ENCODE results near the gene BBOF1. TPM values are rescaled to one million over a fixed set of nuclear protein-coding genes. Genes with fewer than 3 reads are reported as not detected.
A peak's percentile ranks its signal among the peaks of the same experiment; 100 is the strongest.

BBOF1 gene, protein sequence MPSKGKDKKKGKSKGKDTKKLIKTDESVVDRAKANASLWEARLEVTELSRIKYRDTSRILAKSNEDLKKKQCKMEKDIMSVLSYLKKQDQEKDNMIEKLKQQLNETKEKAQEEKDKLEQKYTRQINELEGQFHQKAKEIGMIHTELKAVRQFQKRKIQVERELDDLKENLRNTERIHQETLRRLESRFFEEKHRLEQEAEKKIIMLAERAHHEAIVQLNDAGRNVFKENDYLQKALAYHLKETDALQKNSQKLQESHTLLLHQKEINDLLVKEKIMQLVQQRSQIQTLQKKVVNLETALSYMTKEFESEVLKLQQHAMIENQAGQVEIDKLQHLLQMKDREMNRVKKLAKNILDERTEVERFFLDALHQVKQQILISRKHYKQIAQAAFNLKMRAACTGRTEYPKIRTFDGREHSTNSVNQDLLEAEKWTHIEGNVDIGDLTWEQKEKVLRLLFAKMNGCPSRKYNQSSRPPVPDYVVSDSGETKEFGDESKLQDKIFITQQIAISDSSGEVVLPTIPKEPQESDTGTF
- total RNA-seq (2012; rRNA removed) (1.6 and 1.7 TPM in 2 replicates), polyA plus RNA-seq (2012; rRNA removed) (0.95 and 1.6 TPM in 2 replicates), Bru-seq, nascent RNA (percentile 42 among the genes with signal in this experiment), BruChase-seq, experiment 1, labeled RNA remaining after a 6-hour chase (percentile 48 among the genes with signal in this experiment), BruChase-seq, experiment 2, labeled RNA remaining after a 2-hour chase (percentile 41 among the genes with signal in this experiment)
- 0.09 and 0.19 TPM in 2 replicates for polyA plus RNA-seq (2012; cell fraction: cytosol; rRNA removed)
- 0.22 and 1.9 TPM in 2 replicates for polyA plus RNA-seq (2012; cell fraction: nucleus; rRNA removed; ENCODE audit: low replicate concordance)
- long read RNA-seq, partial matches to known transcripts: 0 of 12 reads
- long read RNA-seq, other reads (novel, unspliced or antisense): 11 of 12 reads

DNA sequence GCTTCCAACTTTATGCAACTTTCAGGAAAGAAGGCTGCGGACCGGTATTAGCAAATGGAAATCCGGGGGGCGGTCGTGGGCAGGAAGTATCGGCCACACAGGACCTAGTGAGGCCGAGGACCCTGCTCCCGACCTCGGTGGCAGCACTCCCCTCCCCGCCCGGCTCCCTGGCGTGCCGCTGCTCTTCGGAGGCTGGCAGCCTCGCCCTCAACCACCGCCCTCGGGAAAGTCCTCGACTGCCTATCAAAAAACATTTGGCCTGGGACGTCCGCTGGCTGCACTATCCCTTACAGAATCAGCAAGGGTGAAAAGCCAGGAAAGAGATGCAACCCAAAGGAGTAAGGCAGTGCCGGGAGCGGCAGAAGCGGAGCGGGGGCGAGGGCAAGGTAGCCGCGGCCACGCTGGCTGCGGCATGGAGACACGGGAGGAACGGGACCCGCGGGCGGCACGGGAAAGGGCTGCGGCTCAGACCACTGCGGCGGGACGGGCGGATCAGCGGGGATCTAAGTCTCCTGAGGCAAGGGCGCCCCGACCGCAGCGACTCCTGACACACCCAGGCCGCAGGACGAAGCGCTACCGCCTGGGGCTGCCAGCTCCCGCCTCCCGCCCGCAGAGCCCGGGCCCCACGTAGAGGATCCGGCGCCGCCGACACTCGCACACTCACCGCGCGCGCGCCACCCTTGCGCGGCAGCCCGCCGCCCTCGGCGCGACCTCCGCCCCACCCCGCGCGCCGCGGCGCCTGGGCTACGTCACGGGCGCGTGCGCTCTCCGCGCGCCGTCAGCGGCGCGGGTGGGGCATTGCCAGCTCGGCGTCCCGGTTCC, at the start of gene BBOF1, which contains the start of gene ENTPD5:
TSS of gene BBOF1 (plus strand) at position 764 of the 822 bp plus-strand sequence. CDS start 130 bp downstream, outside the sequence.
TSS of gene ENTPD5 (minus strand) at position 703 of the 822 bp plus-strand sequence. CDS start 31,186 bp downstream, outside the sequence.
- peak within 1 kb of the TSS; percentile 85 for H3K14ac ChIP-seq (replicated peaks; ENCODE audit: low read depth, low read length)
- BruUV-seq (replicated peaks): no TSS peak
- H3K18ac ChIP-seq (ENCODE audit: low read depth, low read length): peak within 1 kb of the TSS; percentile 46
- dilution Hi-C loops (cut with HindIII; ENCODE audit: low sequenced_read_pairs, unreplicated experiment) (no loop called here), intact Hi-C loops (cut with micrococcal nuclease) (loop anchor here (2.0 kb wide), 2 partner anchors 40 to 68 kb away; partner anchors contain the start of genes COQ6 and FAM161B), in situ Hi-C loops (cut with MboI; ENCODE audit: low sequenced_read_pairs) (no loop called here)
- no peak for TF ChIP-seq MAFK (IDR thresholded peaks at IDR 0.05; ENCODE audit: low read depth, low read length)
- TF ChIP-seq MXI1 (IDR thresholded peaks at IDR 0.05; ENCODE audit: borderline replicate concordance, low read depth, low read length): peak; percentile 94
- no peak for TF ChIP-seq FOS (IDR thresholded peaks at IDR 0.05; ENCODE audit: low read depth, low read length)
- peak; percentile 89; the same call in 1 of the 2 replicates for TF ChIP-seq MAZ (IDR thresholded peaks at IDR 0.05; ENCODE audit: borderline replicate concordance, low read depth, low read length)
- TF ChIP-seq RCOR1 (IDR thresholded peaks at IDR 0.05; ENCODE audit: insufficient replicate concordance, low read length): no peak
- TF ChIP-seq, protein P1, sequence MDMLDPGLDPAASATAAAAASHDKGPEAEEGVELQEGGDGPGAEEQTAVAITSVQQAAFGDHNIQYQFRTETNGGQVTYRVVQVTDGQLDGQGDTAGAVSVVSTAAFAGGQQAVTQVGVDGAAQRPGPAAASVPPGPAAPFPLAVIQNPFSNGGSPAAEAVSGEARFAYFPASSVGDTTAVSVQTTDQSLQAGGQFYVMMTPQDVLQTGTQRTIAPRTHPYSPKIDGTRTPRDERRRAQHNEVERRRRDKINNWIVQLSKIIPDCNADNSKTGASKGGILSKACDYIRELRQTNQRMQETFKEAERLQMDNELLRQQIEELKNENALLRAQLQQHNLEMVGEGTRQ (IDR thresholded peaks at IDR 0.05; ENCODE audit: low read depth, low read length): peak; percentile 55; the same call in 1 of the 2 replicates
- no peak for TF ChIP-seq CHD1 (IDR thresholded peaks at IDR 0.05; ENCODE audit: low read depth, low read length)
- peak; percentile 97 for TF ChIP-seq BHLHE40 (IDR thresholded peaks at IDR 0.05; ENCODE audit: low read depth, low read length)
- TF ChIP-seq POLR2A (IDR thresholded peaks at IDR 0.05; ENCODE audit: low read depth, low read length): no peak
- no peaks in the 10 kb centered on the region for H3K27me3 ChIP-seq (ENCODE audit: control insufficient read depth, insufficient read depth, low read length)
- H4K20me1 ChIP-seq (ENCODE audit: insufficient read depth, low read length): no peaks in the 10 kb centered on the region; the same call in 1 of the 2 replicates
- no peaks in the 10 kb centered on the region for H3K9me3 ChIP-seq (ENCODE audit: control insufficient read depth, insufficient read depth, low read length)
- H2BK15ac ChIP-seq (ENCODE audit: low read depth, low read length): peak within 1 kb of the TSS; percentile 77; the same call in 2 of the 3 replicates
- H4K91ac ChIP-seq (ENCODE audit: insufficient read depth, low read depth, low read length): peak within 1 kb of the TSS; percentile 90
- peaks cover 0 to 15% of the 10 kb centered on the region in 2 experiments; a peak in 1 of 4 replicates for H3K79me1 ChIP-seq (ENCODE audit: low read depth in 1 of 2, low read length in 2 of 2)
- no peaks in the 10 kb centered on the region for H3K36me3 ChIP-seq (ENCODE audit: control insufficient read depth, insufficient read depth, low read length)
- H4K5ac ChIP-seq (ENCODE audit: low read depth, low read length): peak within 1 kb of the TSS; percentile 89
- peak within 1 kb of the TSS; percentile 91 for H3K4me3 ChIP-seq (ENCODE audit: insufficient read depth, low read depth, low read length)
- ChIA-PET CTCF (no interaction called here), POLR2A (ENCODE audit: unreplicated experiment) (interaction anchor here (0.6 kb wide), 1 partner anchor 12 kb away, joined by 3 read pairs; no protein-coding TSS in a partner anchor)
- H2AFZ ChIP-seq (replicated peaks; ENCODE audit: low read length, poor library complexity): peak within 1 kb of the TSS; percentile 97
- H3K9me1 ChIP-seq (ENCODE audit: insufficient read depth, low read length): no peaks in the 10 kb centered on the region
- ATAC-seq (ENCODE audit: low read depth): peak; percentile 97
- peak within 1 kb of the TSS; percentile 95 for H3K27ac ChIP-seq (ENCODE audit: insufficient read depth, low read length)
- peak within 1 kb of the TSS; percentile 88 to 96 for H4K8ac ChIP-seq (ENCODE audit: low read depth in 2 of 2, low read length in 2 of 2)
- 0% methylated on average over 46 of the region's 93 CpGs; no CpG with 5 or more reads in 1 of the 2 experiments for WGBS, 2 experiments (ENCODE audit: extremely low coverage in 2 of 2, insufficient read length in 1 of 2)
- peak within 1 kb of the TSS; percentile 76 for H2AK5ac ChIP-seq (ENCODE audit: low read depth, low read length)
- peaks cover 4% of the 10 kb centered on the region; the same call in 1 of the 2 replicates for H3K4me1 ChIP-seq (ENCODE audit: control insufficient read depth, insufficient read depth, low read length)
- peak within 1 kb of the TSS; percentile 96 for H2AK9ac ChIP-seq (replicated peaks; ENCODE audit: low read depth, low read length, poor library complexity)
- peak within 1 kb of the TSS; percentile 93 for H3K4ac ChIP-seq (ENCODE audit: low read depth, low read length)
- peak within 1 kb of the TSS; percentile 96 for H3K9ac ChIP-seq (ENCODE audit: low read depth, low read length)
- H2BK120ac ChIP-seq (ENCODE audit: low read depth, low read length): peak within 1 kb of the TSS; percentile 67
- H3K4me2 ChIP-seq (ENCODE audit: low read depth, low read length): peak within 1 kb of the TSS; percentile 96
- H3K56ac ChIP-seq (ENCODE audit: extremely low read depth, insufficient read depth, low read length): peak within 1 kb of the TSS; percentile 97
- peak within 1 kb of the TSS; percentile 85 for H3K23ac ChIP-seq (ENCODE audit: low read depth, low read length)
- H2BK5ac ChIP-seq (ENCODE audit: low read depth, low read length, poor library complexity, severe bottlenecking): peak within 1 kb of the TSS; percentile 90
- DNase-seq: peak; percentile 80
- no peak within 1 kb of the TSS for H2BK20ac ChIP-seq (ENCODE audit: low read depth, low read length)
